ENCODE data around the gene RPAIN. TPM values are rescaled to one million over a fixed set of nuclear protein-coding genes. Genes with fewer than 3 reads are reported as not detected.
A peak's percentile ranks its signal among the peaks of the same experiment; 100 is the strongest.

The RPAIN gene
- total and polyA plus RNA-seq, 10 of the 15 experiments (the other 5 are each of a cell fraction or from before 2014, with no cell fraction given): 45.8 to 109 (median 70.5) TPM

- TF ChIP-seq MAX (IDR thresholded peaks at IDR 0.05; ENCODE audit: low read depth, low read length) (peak; percentile 96), EP300 (IDR thresholded peaks at IDR 0.05; ENCODE audit: borderline replicate concordance in 1 of 2, control insufficient read depth in 1 of 2, low read depth in 2 of 2, low read length in 2 of 2) (no peak; a peak in 1 of 4 replicates), ZBTB11 (CRISPR knock-in tag; IDR thresholded peaks at IDR 0.05) (no peak), ZBED1 (IDR thresholded peaks at IDR 0.05; ENCODE audit: borderline replicate concordance) (no peak), RCOR1 (conservative IDR thresholded peaks at IDR 0.05; ENCODE audit: low read depth, low read length) (no peak), HDAC2 (IDR thresholded peaks at IDR 0.05) (no peak), TCF12 (IDR thresholded peaks at IDR 0.05; ENCODE audit: low read depth, low read length) (no peak; the same call in 1 of the 2 replicates), NFXL1 (IDR thresholded peaks at IDR 0.05; ENCODE audit: borderline replicate concordance) (no peak), NFYA (IDR thresholded peaks at IDR 0.05; ENCODE audit: borderline replicate concordance, low read depth, low read length) (no peak), KLF5 (IDR thresholded peaks at IDR 0.05; ENCODE audit: partially characterized antibody) (no peak), MYC (IDR thresholded peaks at IDR 0.05; ENCODE audit: insufficient read depth, insufficient read length, insufficient replicate concordance, low read length, severe bottlenecking) (peak; percentile 85), IRF5 (IDR thresholded peaks at IDR 0.05; ENCODE audit: borderline replicate concordance) (no peak), CBX5 (IDR thresholded peaks at IDR 0.05; ENCODE audit: low read depth) (no peak), IKZF1 (conservative IDR thresholded peaks at IDR 0.05) (peak; percentile 83), TARDBP (IDR thresholded peaks at IDR 0.05; ENCODE audit: borderline replicate concordance) (no peak), NR2C1 (IDR thresholded peaks at IDR 0.05) (no peak), SUZ12 (IDR thresholded peaks at IDR 0.05; ENCODE audit: unreplicated experiment) (no peak), DPF2 (IDR thresholded peaks at IDR 0.05) (peak; percentile 26; the same call in 1 of the 2 replicates), SIX5 (IDR thresholded peaks at IDR 0.05; ENCODE audit: low read depth, low read length, severe bottlenecking) (peak; percentile 77), SIN3A (IDR thresholded peaks at IDR 0.05; ENCODE audit: low read depth, low read length) (peak; percentile 94), ZNF207 (IDR thresholded peaks at IDR 0.05; ENCODE audit: borderline replicate concordance) (no peak), ETV6 (conservative IDR thresholded peaks at IDR 0.05 in 1 of 2, IDR thresholded peaks at IDR 0.05 in 1 of 2; ENCODE audit: borderline replicate concordance in 1 of 2, low read depth in 1 of 2) (no peak), KDM1A (IDR thresholded peaks at IDR 0.05; ENCODE audit: borderline replicate concordance) (no peak), SPI1 (IDR thresholded peaks at IDR 0.05; ENCODE audit: borderline replicate concordance, insufficient read depth, low read depth, low read length) (no peak), SREBF1 (IDR thresholded peaks at IDR 0.05; ENCODE audit: low read length) (0 out of 2 replicates have a peak, but pooled peaks have one; percentile 7)
These were observed at the start of gene RPAIN (continued) for GRCh38 chr17:5419959-5420653.
